HUDEP-2 (cell line): ENCODE measurements around the gene MRPL42.
"Not testable (repeated sequence)": the region's sequence is repeated elsewhere in the genome, so short reads cannot be mapped to it uniquely, and the experiment has no call there.

Experiments
- DNase-seq, 76 experiments: peaks; one replicate each; lab custom pipeline; 2025; ENCODE audit not compliant: unreplicated experiment in 76 of 76; lab: John Stamatoyannopoulos, UW

Gene MRPL42

GRCh38 chr12:93536766-93537488 is 69.6 kb downstream of the MRPL42 start:
- DNase-seq = no peak

GRCh38 chr12:93537769-93538168 is 70.5 kb downstream of the MRPL42 start:
- no peak for DNase-seq

DNA sequence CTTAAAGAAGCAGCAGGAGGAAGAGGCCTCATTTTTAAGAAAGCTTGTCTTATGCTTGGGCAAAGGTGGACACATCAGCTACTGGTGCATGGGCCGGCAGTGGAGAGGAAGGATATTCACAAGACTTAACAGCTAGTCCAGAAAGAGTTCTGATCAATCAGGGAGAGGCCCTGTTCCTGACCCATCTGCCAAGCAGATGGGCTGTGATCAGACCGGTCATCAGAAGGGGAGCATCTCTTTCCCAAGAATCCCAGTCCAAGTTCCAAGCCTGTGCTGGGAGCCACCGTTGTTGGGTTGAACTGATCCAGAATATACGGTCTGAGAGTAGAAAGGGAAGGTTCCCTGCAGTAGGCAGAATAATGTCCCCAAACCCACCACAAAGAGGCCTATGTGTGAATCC is 72.5 kb downstream of the MRPL42 start:
- no peak for DNase-seq

DNA sequence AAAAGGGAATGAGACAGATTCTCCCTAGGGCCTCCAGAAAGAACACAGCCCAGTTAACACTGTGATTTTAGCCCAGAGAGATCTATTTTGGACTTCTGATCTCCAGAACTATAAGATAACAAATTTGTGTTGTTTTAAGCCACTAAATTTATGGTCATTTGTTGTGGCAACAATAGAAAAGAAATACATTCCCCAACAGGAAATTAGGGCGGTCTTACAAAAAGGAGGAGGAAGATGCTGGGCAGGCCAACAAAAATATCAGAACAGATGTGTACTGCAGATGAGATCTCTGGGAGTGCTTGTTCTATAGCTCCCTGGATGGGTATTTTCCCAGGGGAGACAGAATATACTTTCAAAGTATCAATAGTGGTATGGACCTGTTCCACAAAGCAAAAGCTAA is 73.2 kb downstream of the MRPL42 start:
- no peak for DNase-seq

DNA sequence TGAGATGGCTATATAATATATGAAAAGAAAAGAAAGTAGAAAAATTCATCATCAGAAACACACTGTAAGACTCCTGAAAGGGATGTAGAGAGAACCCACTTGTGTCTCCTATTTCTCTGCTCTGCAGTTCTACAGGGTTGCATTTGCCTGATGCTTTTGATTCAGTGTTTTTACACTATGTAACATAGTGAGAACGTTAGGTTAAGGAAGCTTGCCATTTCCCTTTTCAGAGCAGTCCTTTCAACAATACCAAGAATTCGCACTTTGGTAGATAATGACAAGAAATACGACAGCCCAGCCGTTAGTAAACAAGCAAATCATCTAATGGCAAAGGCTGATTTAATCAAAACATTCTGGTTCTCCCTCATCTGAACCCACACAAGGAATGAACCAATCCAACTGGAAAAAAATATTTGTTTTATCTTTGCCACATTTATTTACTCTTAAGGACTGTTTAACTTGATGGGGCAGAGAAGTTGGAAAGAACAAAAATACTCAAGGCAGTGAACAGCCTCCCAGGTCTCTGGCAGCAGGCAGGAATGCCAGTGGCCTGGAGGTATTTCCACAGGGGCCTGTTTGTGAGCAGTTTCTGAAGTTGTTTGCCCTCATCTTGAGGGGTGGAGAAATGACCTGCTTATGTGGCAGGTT is 74.4 kb downstream of the MRPL42 start:
- DNase-seq = no peak

DNA sequence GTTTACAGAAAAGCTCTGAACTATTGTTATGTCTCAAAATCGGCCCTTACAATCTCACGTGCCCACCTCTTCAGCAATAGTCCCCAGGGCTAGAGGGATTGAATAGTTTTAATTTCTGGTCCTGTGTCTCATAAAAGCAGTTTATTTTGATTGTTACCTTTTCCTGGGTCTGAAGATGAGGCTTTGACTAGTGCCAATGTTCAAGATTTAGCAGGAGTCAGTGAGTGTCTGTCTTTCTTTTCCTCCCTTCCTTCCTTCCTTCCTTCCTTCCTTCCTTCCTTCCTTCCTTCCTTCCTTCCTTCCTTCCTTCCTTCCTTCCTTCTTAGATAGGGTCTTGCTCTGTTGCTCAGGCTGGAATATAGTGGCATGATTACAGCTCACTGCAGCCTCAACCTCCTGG is 80.5 kb downstream of the MRPL42 start:
- DNase-seq = no peak

- DNase-seq = no peak
Measured at GRCh38 chr12:93549174-93549573, 81.9 kb downstream of the MRPL42 start.

DNA sequence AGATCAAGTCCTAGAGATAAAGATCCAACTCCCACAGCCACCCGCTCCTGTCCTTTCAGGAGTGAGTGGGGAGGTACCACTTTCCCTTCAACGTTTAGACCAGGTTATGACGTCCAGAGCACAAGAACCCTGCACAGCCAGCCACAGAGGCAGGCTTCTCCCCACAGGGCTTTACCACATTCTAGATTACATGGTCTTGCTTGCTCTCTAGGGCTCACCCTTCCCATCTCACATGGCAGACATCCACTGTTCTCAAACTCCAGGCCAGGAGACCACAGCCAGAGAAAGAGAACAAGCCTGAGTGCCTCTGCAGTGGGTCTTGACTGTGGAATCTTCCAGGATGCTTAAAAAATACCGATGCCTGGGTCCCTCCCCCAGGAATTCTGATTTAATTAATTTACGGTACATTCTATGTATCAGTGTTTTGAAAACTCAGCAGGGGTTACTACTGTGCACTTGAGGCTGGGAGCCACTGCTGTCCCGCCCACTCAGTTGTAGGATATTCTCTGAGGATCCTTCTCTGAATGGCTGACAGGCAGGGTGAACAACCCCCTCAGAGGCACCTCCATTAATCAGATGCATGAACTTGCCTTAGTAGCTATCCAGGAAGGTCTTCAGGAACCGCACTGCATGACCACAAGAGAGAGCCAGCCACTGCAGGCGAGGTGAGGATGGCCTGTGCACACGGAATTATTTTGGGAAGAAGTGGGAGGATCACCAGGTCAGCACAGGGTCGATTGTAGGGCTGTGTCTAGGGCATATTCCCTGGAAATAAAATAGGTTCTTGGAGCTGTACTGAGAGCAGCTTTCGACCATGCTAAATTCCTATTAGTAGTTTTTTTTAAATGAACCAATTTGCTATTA is 83.7 kb downstream of the MRPL42 start:
- no peak for DNase-seq

- no peak for DNase-seq
Measured at GRCh38 chr12:93552427-93552826, 85.1 kb downstream of the MRPL42 start.

DNA sequence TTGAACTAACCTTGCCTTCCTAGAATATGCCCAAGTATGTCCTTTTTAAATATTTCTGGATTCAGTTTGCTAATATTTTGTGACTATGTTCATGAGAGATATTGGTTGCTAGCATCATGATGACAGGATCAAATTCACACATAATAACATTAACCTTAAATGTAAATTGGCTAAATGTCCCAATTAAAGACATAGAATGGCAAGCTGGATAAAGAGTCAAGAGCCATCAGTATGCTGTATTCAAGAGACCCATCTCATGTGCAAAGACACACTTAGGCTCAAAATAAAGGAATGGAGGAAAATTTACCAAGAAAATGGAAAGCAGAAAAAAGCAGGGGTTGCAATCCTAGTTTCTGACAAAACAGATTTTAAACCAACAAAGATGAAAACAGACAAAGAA is 90.6 kb downstream of the MRPL42 start:
- DNase-seq = not testable (repeated sequence)

DNA sequence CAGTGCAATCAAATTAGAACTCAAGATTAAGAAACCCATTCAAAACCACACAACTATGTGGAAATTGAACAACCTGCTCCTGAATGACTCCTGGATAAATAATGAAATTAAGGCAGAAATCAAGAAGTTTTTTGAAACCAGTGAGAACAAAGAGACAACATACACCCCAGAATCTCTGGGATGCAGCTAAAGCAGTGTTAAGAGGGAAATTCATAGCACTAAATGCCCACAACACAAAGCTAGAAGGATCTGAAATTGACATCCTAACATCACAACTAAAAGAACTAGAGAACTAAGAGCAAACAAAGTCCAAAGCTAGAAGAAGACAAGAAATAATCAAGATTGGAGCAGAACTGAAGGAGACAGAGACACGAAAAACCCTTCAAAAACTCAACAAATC is 91.4 kb downstream of the MRPL42 start:
- DNase-seq = not testable (repeated sequence)

DNA sequence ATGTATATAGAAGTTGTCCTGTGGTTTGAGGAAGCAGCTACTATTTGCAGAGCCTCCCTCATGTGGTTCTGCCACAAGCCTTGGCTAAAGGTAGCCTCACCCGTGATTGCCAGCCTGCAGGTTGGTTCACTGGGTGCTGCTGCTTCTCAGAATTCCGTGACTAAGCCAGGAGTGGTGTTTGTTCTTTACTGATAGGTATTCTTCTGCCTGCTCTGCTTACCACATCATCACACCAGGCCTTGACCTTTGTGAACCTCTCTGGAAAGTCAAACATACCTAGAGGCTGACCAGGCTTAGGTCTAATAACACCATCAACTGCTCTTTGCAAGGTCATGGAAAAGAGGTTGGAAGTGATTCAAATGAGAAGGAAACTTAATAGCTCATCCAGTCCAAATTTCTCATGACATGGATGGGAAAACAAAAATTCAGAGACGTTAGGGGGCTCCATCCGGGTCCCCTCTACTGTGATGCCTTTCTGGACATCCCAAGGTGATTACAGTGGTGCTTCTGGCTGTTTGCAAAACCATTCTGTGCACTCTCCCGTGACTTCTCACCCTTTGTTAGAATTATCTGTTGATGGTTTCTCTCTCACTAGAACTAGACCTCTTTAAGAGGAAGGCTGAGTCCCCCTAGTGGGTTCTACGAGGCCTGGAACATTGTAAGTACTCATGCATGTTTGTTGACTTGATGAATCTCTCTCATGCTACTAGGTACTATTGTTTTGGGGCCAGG is 96.7 kb downstream of the MRPL42 start:
- peak in 4 of 76 experiments; percentile 2 to 13 (median 8) for DNase-seq

- DNase-seq = no peak
Measured at GRCh38 chr12:93565760-93566159, 98.4 kb downstream of the MRPL42 start.
